GM12891 (cell line): ENCODE results near the gene TFE3.
A peak's percentile ranks its signal among the peaks of the same experiment; 100 is the strongest.
"Not testable (repeated sequence)": the region's sequence is repeated elsewhere in the genome, so short reads cannot be mapped to it uniquely, and the experiment has no call there.

Source experiments
- DNase-seq: peaks from one replicate; pipeline ENCODE4 v3.0.0; 2011; ENCODE audit warnings: low spot score; ENCODE audit not compliant: insufficient read length
- FAIRE-seq: peaks from 2 replicates; lab custom pipeline; 2011; peaks lifted over from hg19 to GRCh38; lab: Jason Lieb, UNC
- PAX5 ChIP-seq: IDR thresholded peaks from 2 replicates; pipeline ENCODE4 v1.6.1; 2011; ENCODE audit warnings: low read length, moderate library complexity, mild to moderate bottlenecking; ENCODE audit not compliant: insufficient read depth, severe bottlenecking
- POLR2A ChIP-seq: IDR thresholded peaks from 2 replicates; pipeline ENCODE4 v1.6.1; 2011; ENCODE audit warnings: low read depth, low read length, control low read depth
- POLR2AphosphoS5 ChIP-seq: IDR thresholded peaks from 2 replicates; pipeline ENCODE4 v1.6.1; 2011; ENCODE audit warnings: low read depth, low read length, control low read depth
- POU2F2 ChIP-seq: IDR thresholded peaks from 2 replicates; pipeline ENCODE4 v1.6.1; 2011; ENCODE audit warnings: low read depth, mild to moderate bottlenecking, control low read depth, low read length, moderate library complexity
- SPI1 ChIP-seq: IDR thresholded peaks from 2 replicates; pipeline ENCODE4 v1.6.1; 2011; ENCODE audit warnings: low read depth, low read length, control low read depth
- TAF1 ChIP-seq: IDR thresholded peaks from 2 replicates; pipeline ENCODE4 v1.6.1; 2011; ENCODE audit warnings: low read depth, low read length, control low read depth

TFE3 gene

DNA sequence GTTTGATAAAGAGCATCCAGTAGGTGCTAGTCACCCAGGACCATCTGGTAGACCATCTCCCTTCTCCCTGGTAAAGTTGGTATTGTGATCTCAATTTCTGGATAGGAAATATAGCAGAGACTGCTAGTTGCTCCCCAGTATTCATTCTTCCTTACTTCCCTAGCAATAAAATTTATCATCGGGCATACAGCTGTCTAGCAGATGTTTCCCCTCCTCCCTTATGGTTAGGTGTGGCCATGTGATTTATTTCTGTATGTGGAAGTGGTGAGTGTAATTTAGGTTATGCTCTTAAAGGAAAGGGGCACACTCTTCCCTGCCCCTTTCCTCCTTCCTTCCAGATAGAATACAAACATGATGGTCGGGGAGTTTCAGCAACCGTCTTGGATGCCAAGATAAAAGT is 59.3 kb downstream of the TFE3 start:
- peak; percentile 75 for FAIRE-seq
- no peak for DNase-seq
- TF ChIP-seq POLR2AphosphoS5 (no peak), POLR2A (no peak), TAF1 (no peak), POU2F2 (no peak), SPI1 (no peak), PAX5 (no peak)

DNA sequence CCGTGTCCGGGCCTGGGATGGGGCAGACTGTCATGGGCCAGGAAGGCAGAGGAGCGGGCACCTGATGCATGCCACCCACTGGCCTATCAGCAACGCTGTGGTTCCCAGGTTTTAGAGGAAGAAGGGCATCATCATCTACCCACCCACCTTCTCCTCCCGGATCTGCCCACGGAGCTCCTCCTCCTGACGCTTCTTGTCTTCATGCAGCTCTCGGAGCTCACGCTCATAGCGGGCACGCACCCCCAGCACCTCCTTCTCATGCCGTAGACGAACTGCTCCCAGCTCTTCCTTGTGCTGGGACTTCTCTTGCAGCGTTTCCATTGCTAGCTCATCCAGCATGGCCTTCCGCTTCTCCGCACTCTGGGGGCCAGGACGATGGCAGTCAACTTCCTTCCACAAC is 60.1 kb downstream of the TFE3 start:
- DNase-seq (no peak), FAIRE-seq (no peak)
- TF ChIP-seq POLR2AphosphoS5 (no peak), POLR2A (no peak), SPI1 (no peak), TAF1 (no peak), PAX5 (no peak), POU2F2 (no peak)

DNA sequence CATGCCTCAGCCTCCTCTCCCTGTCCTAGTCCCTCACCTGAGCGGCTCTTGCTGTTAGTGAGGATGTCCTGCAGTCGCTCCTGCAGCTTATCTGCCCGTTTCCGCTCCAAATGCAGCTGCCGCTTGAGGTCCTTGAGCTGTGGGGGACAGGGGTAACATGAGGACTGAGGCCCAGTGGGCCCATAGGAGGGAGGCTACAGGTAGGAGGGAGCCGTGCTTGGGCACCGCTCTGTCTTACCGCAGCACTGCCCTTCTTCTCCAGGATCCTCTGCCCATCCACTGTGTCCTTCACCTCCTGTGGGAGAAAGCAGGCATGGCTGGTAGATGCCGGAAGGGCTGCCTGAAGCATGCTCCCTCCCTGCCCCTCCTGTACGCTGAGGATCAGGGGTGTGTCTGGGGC is 62.0 kb downstream of the TFE3 start:
- no peak for TF ChIP-seq POLR2AphosphoS5
- TF ChIP-seq POU2F2, result no peak
- TF ChIP-seq POLR2A, result no peak
- no peak for TF ChIP-seq TAF1
- TF ChIP-seq PAX5, result no peak
- no peak for TF ChIP-seq SPI1
- no peak for FAIRE-seq
- DNase-seq, result no peak

DNA sequence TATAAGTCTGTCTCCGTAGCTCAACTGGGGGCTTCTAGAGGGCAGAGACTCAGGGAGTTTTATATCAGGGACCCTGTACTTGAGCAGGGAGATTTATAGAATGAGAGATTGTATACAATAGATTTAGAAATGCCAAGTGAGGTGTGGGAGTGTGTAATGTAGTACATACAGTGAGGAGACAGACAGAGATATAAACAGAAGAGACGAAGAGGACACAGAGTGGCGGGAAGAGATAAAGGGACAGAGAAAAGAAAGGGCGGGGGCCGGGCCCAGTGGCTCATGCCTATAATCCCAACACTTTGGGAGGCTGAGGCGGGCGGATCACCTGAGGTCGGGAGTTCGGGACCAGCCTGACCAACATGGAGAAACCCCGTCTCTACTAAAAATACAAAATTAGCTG is 62.8 kb downstream of the TFE3 start:
- not testable (repeated sequence) for FAIRE-seq, DNase-seq
